BLaER1 (cell line): ENCODE measurements around the gene PHF21B.

Experiments
- H3K27ac ChIP-seq: shearing (Covaris generic); formaldehyde crosslinking; 2 replicates; pipeline ENCODE4 v1.8.1; 2022
- H3K27me3 ChIP-seq: shearing (Covaris generic); formaldehyde crosslinking; 2 replicates; pipeline ENCODE4 v1.8.1; 2022
- H3K36me3 ChIP-seq: shearing (Covaris generic); formaldehyde crosslinking; 2 replicates; pipeline ENCODE4 v1.8.1; 2022
- H3K4me1 ChIP-seq: shearing (Covaris generic); formaldehyde crosslinking; 2 replicates; pipeline ENCODE4 v1.8.1; 2022
- H3K4me2 ChIP-seq: shearing (Covaris generic); formaldehyde crosslinking; 2 replicates; pipeline ENCODE4 v1.8.1; 2022
- H3K4me3 ChIP-seq: shearing (Covaris generic); formaldehyde crosslinking; 2 replicates; pipeline ENCODE4 v1.8.1; 2022
- H3K9ac ChIP-seq: shearing (Covaris generic); formaldehyde crosslinking; 2 replicates; pipeline ENCODE4 v1.8.1; 2022
- H3K9me3 ChIP-seq: shearing (Covaris generic); formaldehyde crosslinking; 2 replicates; pipeline ENCODE4 v1.8.1; 2022
- H4K20me1 ChIP-seq: shearing (Covaris generic); formaldehyde crosslinking; 2 replicates; pipeline ENCODE4 v1.8.1; 2022
- Cebpa-rat ChIP-seq: shearing (Covaris generic); IDR thresholded peaks from 2 replicates; pipeline ENCODE4 v1.8.1; 2022

The PHF21B gene

GRCh38 chr22:44942056-44942455, 67.7 kb downstream of the PHF21B start:
- no peaks in the 10 kb centered on the region for H3K9me3 ChIP-seq
- H3K27me3 ChIP-seq = no peaks in the 10 kb centered on the region
- no peak for TF ChIP-seq Cebpa-rat
- H3K27ac ChIP-seq = no peak overlapping the region
- peaks cover 13% of the 10 kb centered on the region for H3K4me1 ChIP-seq
- H3K4me2 ChIP-seq = peak overlapping the region; percentile 36
- no peak overlapping the region for H3K9ac ChIP-seq
- H3K4me3 ChIP-seq = no peak overlapping the region
- H3K36me3 ChIP-seq = no peaks in the 10 kb centered on the region
- 0 out of 2 replicates have a peak, but pooled peaks cover 9% of the 10 kb centered on the region for H4K20me1 ChIP-seq

DNA sequence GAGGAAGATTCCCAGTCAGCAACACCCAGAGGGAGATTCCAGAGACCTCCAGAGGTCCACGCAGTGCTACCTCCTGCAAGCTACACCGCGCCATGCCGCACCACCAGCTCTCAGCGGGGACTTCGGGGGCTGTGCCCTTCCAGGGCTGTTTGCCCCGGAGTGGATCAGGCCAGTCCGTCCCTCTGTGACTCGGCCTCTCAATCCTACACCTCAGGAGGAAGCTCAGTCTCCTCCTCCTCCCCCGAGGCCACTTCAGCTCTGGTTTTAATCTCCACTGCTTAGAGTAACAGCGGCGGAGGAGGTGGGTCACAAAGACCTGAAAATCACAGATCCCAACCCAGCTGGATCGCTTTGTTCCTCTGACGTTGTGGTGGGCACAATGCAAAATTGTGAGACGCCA, 68.6 kb downstream of the PHF21B start:
- Histone ChIP-seq H3K4me1 (peaks cover 13% of the 10 kb centered on the region), H3K27me3 (no peaks in the 10 kb centered on the region), H3K27ac (no peak overlapping the region), H4K20me1 (0 out of 2 replicates have a peak, but pooled peaks cover 9% of the 10 kb centered on the region), H3K4me3 (no peak overlapping the region), H3K9ac (no peak overlapping the region), H3K36me3 (no peaks in the 10 kb centered on the region), H3K9me3 (no peaks in the 10 kb centered on the region), H3K4me2 (peak overlapping the region; percentile 36)
- TF ChIP-seq Cebpa-rat = no peak

GRCh38 chr22:44940130-44940529, 69.7 kb downstream of the PHF21B start:
- TF ChIP-seq Cebpa-rat = no peak
- no peaks in the 10 kb centered on the region for H3K36me3 ChIP-seq
- H3K4me2 ChIP-seq = no peak overlapping the region
- no peak overlapping the region for H3K4me3 ChIP-seq
- peaks cover 22% of the 10 kb centered on the region for H3K4me1 ChIP-seq
- H4K20me1 ChIP-seq = 0 out of 2 replicates have a peak, but pooled peaks cover 9% of the 10 kb centered on the region
- H3K9me3 ChIP-seq = no peaks in the 10 kb centered on the region
- H3K9ac ChIP-seq = no peak overlapping the region
- no peak overlapping the region for H3K27ac ChIP-seq
- no peaks in the 10 kb centered on the region for H3K27me3 ChIP-seq

DNA sequence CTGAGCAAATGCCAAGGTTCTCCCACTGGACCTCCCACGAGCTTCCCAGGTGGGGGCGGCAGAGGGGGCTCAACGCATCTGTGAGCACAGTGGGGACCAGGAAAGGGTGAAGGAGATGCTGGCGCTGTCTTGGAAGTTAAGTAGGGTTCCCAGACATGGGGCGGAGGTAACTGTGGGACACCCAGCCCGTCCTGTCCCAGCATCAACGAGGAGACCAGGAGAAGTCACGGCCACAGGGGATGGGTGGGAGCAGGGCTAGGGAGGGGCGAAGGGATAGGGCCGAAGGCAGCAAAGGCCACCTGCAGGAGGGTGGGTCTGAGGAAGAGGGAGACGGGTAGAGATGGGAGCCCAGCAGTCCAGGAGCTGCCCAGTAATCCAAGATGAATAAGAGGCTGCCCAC, 70.4 kb downstream of the PHF21B start:
- peaks cover 8% of the 10 kb centered on the region; the same call in 1 of the 2 replicates for H4K20me1 ChIP-seq
- H3K36me3 ChIP-seq = no peaks in the 10 kb centered on the region
- no peak for TF ChIP-seq Cebpa-rat
- H3K4me2 ChIP-seq = no peak overlapping the region
- H3K9ac ChIP-seq = no peak overlapping the region
- H3K9me3 ChIP-seq = no peaks in the 10 kb centered on the region
- H3K27me3 ChIP-seq = no peaks in the 10 kb centered on the region
- no peak overlapping the region for H3K4me3 ChIP-seq
- no peak overlapping the region for H3K27ac ChIP-seq
- peaks cover 27% of the 10 kb centered on the region for H3K4me1 ChIP-seq

- peaks cover 3% of the 10 kb centered on the region; the same call in 1 of the 2 replicates for H4K20me1 ChIP-seq
- no peaks in the 10 kb centered on the region for H3K9me3 ChIP-seq
- H3K36me3 ChIP-seq = no peaks in the 10 kb centered on the region
- no peak for TF ChIP-seq Cebpa-rat
- no peak overlapping the region for H3K4me3 ChIP-seq
- peaks cover 32% of the 10 kb centered on the region for H3K4me1 ChIP-seq
- no peak overlapping the region for H3K9ac ChIP-seq
- H3K4me2 ChIP-seq = no peak overlapping the region
- no peaks in the 10 kb centered on the region for H3K27me3 ChIP-seq
- no peak overlapping the region for H3K27ac ChIP-seq
These were observed 70.9 kb downstream of the PHF21B start for GRCh38 chr22:44938886-44939285.

GRCh38 chr22:44937216-44937615, 72.6 kb downstream of the PHF21B start:
- Histone ChIP-seq H3K36me3 (no peaks in the 10 kb centered on the region), H3K27ac (no peak overlapping the region), H4K20me1 (no peaks in the 10 kb centered on the region; the same call in 1 of the 2 replicates), H3K27me3 (no peaks in the 10 kb centered on the region), H3K4me1 (peaks cover 43% of the 10 kb centered on the region), H3K4me3 (no peak overlapping the region), H3K9ac (no peak overlapping the region), H3K4me2 (no peak overlapping the region), H3K9me3 (no peaks in the 10 kb centered on the region)
- no peak for TF ChIP-seq Cebpa-rat

- Histone ChIP-seq H3K9me3 (no peaks in the 10 kb centered on the region), H3K4me2 (peak overlapping the region; percentile 12; the same call in 1 of the 2 replicates), H3K4me1 (peaks cover 38% of the 10 kb centered on the region), H3K4me3 (no peak overlapping the region), H3K27ac (no peak overlapping the region), H3K27me3 (no peaks in the 10 kb centered on the region), H3K9ac (no peak overlapping the region), H4K20me1 (no peaks in the 10 kb centered on the region; the same call in 1 of the 2 replicates), H3K36me3 (no peaks in the 10 kb centered on the region)
- no peak for TF ChIP-seq Cebpa-rat
These were observed 73.6 kb downstream of the PHF21B start for GRCh38 chr22:44936201-44936600.

DNA sequence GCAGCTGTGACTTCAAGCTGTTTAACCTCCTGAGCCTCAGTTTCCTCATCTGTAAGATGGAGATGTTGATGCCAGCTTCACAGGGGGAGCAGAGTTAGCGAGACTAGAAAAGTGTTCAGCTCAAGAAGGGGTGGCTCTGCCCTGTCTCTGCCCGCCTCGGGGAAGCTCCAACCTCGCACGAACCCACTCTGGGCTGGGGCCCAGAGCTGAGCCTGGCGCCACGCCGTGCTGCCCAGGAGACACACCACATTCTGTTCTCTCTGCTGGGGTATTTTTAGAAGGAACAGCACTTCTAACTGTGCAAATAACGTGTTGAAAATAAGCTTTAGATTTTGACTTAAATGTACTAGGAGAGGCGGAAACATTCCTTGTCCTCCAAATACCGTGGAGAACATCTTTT, 74.1 kb downstream of the PHF21B start:
- Histone ChIP-seq H3K9me3 (no peaks in the 10 kb centered on the region), H3K27me3 (no peaks in the 10 kb centered on the region), H3K4me2 (peak overlapping the region; percentile 12; the same call in 1 of the 2 replicates), H3K36me3 (no peaks in the 10 kb centered on the region), H3K4me3 (no peak overlapping the region), H3K27ac (no peak overlapping the region), H4K20me1 (no peaks in the 10 kb centered on the region; the same call in 1 of the 2 replicates), H3K9ac (no peak overlapping the region), H3K4me1 (peaks cover 38% of the 10 kb centered on the region)
- TF ChIP-seq Cebpa-rat = no peak

GRCh38 chr22:44934454-44934735, 75.4 kb downstream of the PHF21B start:
- Histone ChIP-seq H3K27ac (no peak overlapping the region), H3K9me3 (no peaks in the 10 kb centered on the region), H3K4me1 (peaks cover 38% of the 10 kb centered on the region), H4K20me1 (no peaks in the 10 kb centered on the region; the same call in 1 of the 2 replicates), H3K9ac (no peak overlapping the region), H3K36me3 (no peaks in the 10 kb centered on the region), H3K27me3 (no peaks in the 10 kb centered on the region), H3K4me3 (no peak overlapping the region), H3K4me2 (peak overlapping the region; percentile 76)
- TF ChIP-seq Cebpa-rat = no peak

GRCh38 chr22:44933666-44934453, 75.9 kb downstream of the PHF21B start:
- H3K36me3 ChIP-seq = no peaks in the 10 kb centered on the region
- H3K27me3 ChIP-seq = no peaks in the 10 kb centered on the region
- H3K4me1 ChIP-seq = peaks cover 38% of the 10 kb centered on the region
- peak overlapping the region; percentile 18; the same call in 1 of the 2 replicates for H3K27ac ChIP-seq
- no peak overlapping the region; the same call in 1 of the 2 replicates for H3K9ac ChIP-seq
- H3K4me2 ChIP-seq = peak overlapping the region; percentile 76
- H3K4me3 ChIP-seq = no peak overlapping the region
- H4K20me1 ChIP-seq = no peaks in the 10 kb centered on the region; the same call in 1 of the 2 replicates
- no peaks in the 10 kb centered on the region for H3K9me3 ChIP-seq
- TF ChIP-seq Cebpa-rat = no peak
